Transverse colon (tissue), 3 donors: ENCODE measurements around the gene STRA8.

Experiments
- CTCF ChIP-seq, 5 experiments: fragments of 200-600 bp in 3 of 5; fragments of 450-650 bp in 2 of 5; sonication (generic) in 3 of 5; IDR thresholded peaks; 1 replicate in 2 of 5; 2 replicates in 3 of 5; pipeline ENCODE4 v1.5.1; 2016 to 2017; ENCODE audit warnings: antibody characterized with exemption in 5 of 5, inconsistent platforms in 3 of 5, mild to moderate bottlenecking in 2 of 5, moderate library complexity in 1 of 5
- POLR2A ChIP-seq: fragments of 450-650 bp; IDR thresholded peaks from one replicate; pipeline ENCODE4 v1.6.1; 2016; ENCODE audit warnings: antibody characterized with exemption, mild to moderate bottlenecking, moderate library complexity

- TF ChIP-seq CTCF (IDR thresholded peaks at IDR 0.05) (no peak), POLR2A (no peak)
Observed at GRCh38 chr7:135215180-135215579, 18.5 kb upstream of the STRA8 start.
